Naive thymus-derived CD4-positive, alpha-beta T cell (primary cell): Measurements from ENCODE around the gene ROS1. TPM values are rescaled to one million over a fixed set of nuclear protein-coding genes. Genes with fewer than 3 reads are reported as not detected.
"Not testable (repeated sequence)": the region's sequence is repeated elsewhere in the genome, so short reads cannot be mapped to it uniquely, and the experiment has no call there.

Source experiments
- ATAC-seq: fragments of 150-1000 bp; cut with Tn5 transposase; 2 replicates; pipeline ENCODE4 v1.10.0; 2021; ENCODE audit warnings: mild to moderate bottlenecking, moderate library complexity
- CTCF ChIA-PET: fragments of 350-600 bp; sonication (Branson Sonifier 250); formaldehyde crosslinking; loops from one replicate; lab custom pipeline; 2021; ENCODE audit warnings: antibody characterized with exemption; lab: Charles Lee
- POLR2A ChIA-PET: fragments of 350-600 bp; sonication (Branson Sonifier 250); formaldehyde crosslinking; loops from one replicate; lab custom pipeline; 2021; ENCODE audit warnings: antibody characterized with exemption, inconsistent platforms; lab: Charles Lee
- DNase-seq, 9 donors: peaks; one replicate each; pipeline versions ENCODE4 v3.0.0 to v3.0.0-alpha.2; 2020 to 2022; ENCODE audit warnings: mixed read lengths in 1 of 9
- H3K27ac ChIP-seq: one replicate; pipeline ENCODE4 v1.7.0; 2013; ENCODE audit warnings: mild to moderate bottlenecking, low read depth, low read length, moderate library complexity
- H3K27me3 ChIP-seq, 2 donors: one replicate each; pipeline ENCODE4 v1.7.0; 2013; ENCODE audit warnings: low read length in 2 of 2, mild to moderate bottlenecking in 2 of 2, moderate library complexity in 2 of 2; ENCODE audit not compliant: control insufficient read depth in 2 of 2, insufficient read depth in 2 of 2
- H3K36me3 ChIP-seq, 3 experiments: 1 replicate in 2 of 3; 2 replicates in 1 of 3; pipeline ENCODE4 v1.7.0; 2013; ENCODE audit warnings: low read length in 3 of 3, mild to moderate bottlenecking in 3 of 3, moderate library complexity in 1 of 3; ENCODE audit not compliant: insufficient read depth in 3 of 3, control insufficient read depth in 2 of 3
- H3K4me1 ChIP-seq, 2 donors: one replicate each; pipeline ENCODE4 v1.7.0; 2013; ENCODE audit warnings: low read length in 2 of 2, mild to moderate bottlenecking in 2 of 2, moderate library complexity in 1 of 2; ENCODE audit not compliant: control insufficient read depth in 2 of 2, insufficient read depth in 2 of 2
- H3K4me3 ChIP-seq: 2 replicates; pipeline ENCODE4 v1.7.0; 2013; ENCODE audit warnings: mild to moderate bottlenecking, low read length
- H3K9me3 ChIP-seq, 3 experiments: 1 replicate in 2 of 3; 2 replicates in 1 of 3; pipeline ENCODE4 v1.7.0; 2013; ENCODE audit warnings: low read length in 3 of 3; ENCODE audit not compliant: control insufficient read depth in 2 of 3
- H3K27ac Mint-ChIP-seq, 9 donors: one replicate each; pipeline ENCODE4 v1.8.0; 2020 to 2022; ENCODE audit warnings: mixed read lengths in 9 of 9, mild to moderate bottlenecking in 8 of 9, moderate library complexity in 5 of 9, inconsistent platforms in 2 of 9
- H3K27me3 Mint-ChIP-seq, 5 donors: one replicate each; pipeline ENCODE4 v1.8.0; 2021 to 2022; ENCODE audit warnings: mixed read lengths in 5 of 5, mild to moderate bottlenecking in 1 of 5
- H3K36me3 Mint-ChIP-seq, 5 donors: one replicate each; pipeline ENCODE4 v1.8.0; 2020 to 2022; ENCODE audit warnings: mixed read lengths in 5 of 5, mild to moderate bottlenecking in 3 of 5, inconsistent platforms in 1 of 5
- H3K4me1 Mint-ChIP-seq, 7 donors: one replicate each; pipeline ENCODE4 v1.8.0; 2020 to 2022; ENCODE audit warnings: mixed read lengths in 7 of 7, mild to moderate bottlenecking in 3 of 7, inconsistent platforms in 1 of 7
- H3K4me3 Mint-ChIP-seq, 10 donors: one replicate each; pipeline ENCODE4 v1.8.0; 2020 to 2022; ENCODE audit warnings: mild to moderate bottlenecking in 10 of 10, mixed read lengths in 10 of 10, moderate library complexity in 6 of 10, inconsistent platforms in 2 of 10
- H3K9me3 Mint-ChIP-seq, 11 donors: one replicate each; pipeline ENCODE4 v1.8.0; 2020 to 2022; ENCODE audit warnings: mixed read lengths in 11 of 11, mild to moderate bottlenecking in 4 of 11, inconsistent platforms in 1 of 11, moderate library complexity in 1 of 11
- intact Hi-C, 2 donors: fragments of 100-400 bp; cut with micrococcal nuclease; formaldehyde crosslinking; loops; one replicate each; pipeline ENCODE4 v1.15.1; 2023
- polyA plus RNA-seq, 2 donors: library from polyadenylated mRNA; unstranded; fragments of 300-500 nt; fragmentation: Illumina TruSeq; gene quantifications; one replicate each; pipeline ENCODE4 v1.2.3, GENCODE V29; 2021
- total RNA-seq, 6 experiments: library from RNA in 5 of 6; stranded (reverse) in 5 of 6; gene quantifications; 1 replicate in 5 of 6; 2 replicates in 1 of 6; pipeline ENCODE4 v1.2.3 and lab custom pipeline; 2021 to 2026

The ROS1 gene
- total and polyA plus RNA-seq, 7 experiments from 2014 or later, result not detected

- intact Hi-C loops, H3K4me3 ChIP-seq, H3K27ac ChIP-seq, H3K4me1 ChIP-seq, H3K4me1 Mint-ChIP-seq, H3K27me3 ChIP-seq, ATAC-seq, H3K4me3 Mint-ChIP-seq, DNase-seq, H3K9me3 Mint-ChIP-seq, H3K36me3 Mint-ChIP-seq, H3K36me3 ChIP-seq, POLR2A ChIA-PET, H3K9me3 ChIP-seq, H3K27ac Mint-ChIP-seq: not testable (repeated sequence)
- H3K27me3 Mint-ChIP-seq, result peaks cover 39 to 61% (median 47%) of the 10 kb centered on the region in 5 donors
- CTCF ChIA-PET, result interaction anchor here (0.7 kb wide), 1 partner anchor 125 kb away, joined by 3 read pairs; no protein-coding TSS in a partner anchor
Observed at GRCh38 chr6:117442313-117442712, 16.6 kb upstream of the ROS1 start.

- ATAC-seq (no peak), DNase-seq (no peak)
- H3K4me1 Mint-ChIP-seq, result no peaks in the 10 kb centered on the region
- no peak overlapping the region for H3K4me3 Mint-ChIP-seq
- Histone ChIP-seq H3K4me1 (no peaks in the 10 kb centered on the region), H3K36me3 (no peaks in the 10 kb centered on the region), H3K9me3 (no peaks in the 10 kb centered on the region), H3K4me3 (no peak overlapping the region), H3K27me3 (peaks cover 0 to 3% of the 10 kb centered on the region in 2 donors), H3K27ac (no peak overlapping the region)
- ChIA-PET CTCF (interaction anchor here (0.6 kb wide), 1 partner anchor 11 kb away, joined by 3 read pairs; no protein-coding TSS in a partner anchor), POLR2A (no interaction called here)
- peaks cover 0 to 4% (median 0%) of the 10 kb centered on the region in 11 donors for H3K9me3 Mint-ChIP-seq
- peaks cover 39 to 59% (median 43%) of the 10 kb centered on the region in 5 donors for H3K27me3 Mint-ChIP-seq
- intact Hi-C loops, result no loop called here
- H3K36me3 Mint-ChIP-seq, result no peaks in the 10 kb centered on the region
- H3K27ac Mint-ChIP-seq, result no peak overlapping the region
Observed at GRCh38 chr6:117441824-117442264, 16.1 kb upstream of the ROS1 start.

- Histone ChIP-seq H3K4me3 (no peak overlapping the region), H3K9me3 (no peaks in the 10 kb centered on the region), H3K4me1 (no peaks in the 10 kb centered on the region), H3K27me3 (peaks cover 0 to 3% of the 10 kb centered on the region in 2 donors), H3K36me3 (no peaks in the 10 kb centered on the region), H3K27ac (no peak overlapping the region)
- H3K9me3 Mint-ChIP-seq, result peaks cover 0 to 4% (median 0%) of the 10 kb centered on the region in 11 donors
- no peaks in the 10 kb centered on the region for H3K36me3 Mint-ChIP-seq
- POLR2A ChIA-PET, result no interaction called here
- intact Hi-C loops, result no loop called here
- no peak overlapping the region for H3K27ac Mint-ChIP-seq
- ATAC-seq (no peak), DNase-seq (no peak)
- no peak overlapping the region for H3K4me3 Mint-ChIP-seq
- H3K4me1 Mint-ChIP-seq, result no peaks in the 10 kb centered on the region
- CTCF ChIA-PET, result interaction anchor here (0.6 kb wide), 1 partner anchor 12 kb away, joined by 3 read pairs; no protein-coding TSS in a partner anchor
- peaks cover 38 to 59% (median 43%) of the 10 kb centered on the region in 5 donors for H3K27me3 Mint-ChIP-seq
Observed at GRCh38 chr6:117440706-117441525, 15.2 kb upstream of the ROS1 start.

DNA sequence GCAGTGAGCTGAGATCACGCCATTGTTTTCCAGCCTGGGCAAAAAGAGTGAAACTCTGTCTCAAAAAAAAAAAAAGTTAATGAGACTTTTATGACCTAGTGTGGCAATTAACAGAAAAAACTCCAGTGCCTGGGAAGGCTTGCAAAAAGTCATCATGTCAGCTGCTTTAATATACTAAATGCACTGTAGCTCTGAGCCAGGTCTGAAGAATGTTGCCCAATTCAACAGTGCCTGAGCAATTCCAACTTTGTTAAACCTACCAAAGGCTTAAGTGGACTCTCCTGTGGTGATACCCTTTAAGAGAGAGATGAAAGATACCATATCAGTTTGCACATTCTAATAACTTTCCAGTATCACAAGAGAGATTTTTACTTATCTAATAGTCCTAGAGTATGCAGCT lies 6.5 kb upstream of the ROS1 start:
- DNase-seq (no peak), ATAC-seq (no peak)
- Histone ChIP-seq H3K36me3 (no peaks in the 10 kb centered on the region), H3K4me1 (no peaks in the 10 kb centered on the region), H3K4me3 (no peak overlapping the region), H3K9me3 (no peaks in the 10 kb centered on the region), H3K27ac (no peak overlapping the region), H3K27me3 (no peaks in the 10 kb centered on the region)
- Mint-ChIP-seq H3K36me3 (no peaks in the 10 kb centered on the region), H3K4me3 (no peak overlapping the region), H3K9me3 (peaks cover 0 to 1% (median 0%) of the 10 kb centered on the region in 11 donors), H3K27ac (no peak overlapping the region), H3K4me1 (no peaks in the 10 kb centered on the region), H3K27me3 (peaks cover 50 to 57% (median 55%) of the 10 kb centered on the region in 5 donors)
- intact Hi-C loops, result no loop called here
- CTCF ChIA-PET, result no interaction called here
- POLR2A ChIA-PET, result no interaction called here

- intact Hi-C loops, result no loop called here
- ATAC-seq, result no peak
Observed at GRCh38 chr6:117423754-117424153, 2.0 kb downstream of the ROS1 start.

GRCh38 chr6:117418320-117418719 lies 7.4 kb downstream of the ROS1 start:
- H3K4me3 Mint-ChIP-seq, result no peak overlapping the region
- intact Hi-C loops, result no loop called here
- ChIA-PET CTCF (no interaction called here), POLR2A (no interaction called here)
- ATAC-seq, result no peak
- Histone ChIP-seq H3K9me3 (no peaks in the 10 kb centered on the region), H3K27ac (no peak overlapping the region), H3K27me3 (no peaks in the 10 kb centered on the region), H3K4me1 (no peaks in the 10 kb centered on the region), H3K4me3 (no peak overlapping the region), H3K36me3 (no peaks in the 10 kb centered on the region)
- H3K27me3 Mint-ChIP-seq, result peaks cover 11 to 23% (median 11%) of the 10 kb centered on the region in 5 donors
- peaks cover 0 to 2% (median 0%) of the 10 kb centered on the region in 11 donors for H3K9me3 Mint-ChIP-seq
- H3K27ac Mint-ChIP-seq, result no peak overlapping the region
- no peaks in the 10 kb centered on the region for H3K36me3 Mint-ChIP-seq
- no peaks in the 10 kb centered on the region for H3K4me1 Mint-ChIP-seq
- no peak for DNase-seq

More at GRCh38 chr6:117423754-117424153, 2.0 kb downstream of the ROS1 start:
- Histone ChIP-seq H3K27ac (no peak overlapping the region), H3K4me3 (no peak overlapping the region), H3K4me1 (no peaks in the 10 kb centered on the region), H3K27me3 (no peaks in the 10 kb centered on the region), H3K9me3 (no peaks in the 10 kb centered on the region), H3K36me3 (no peaks in the 10 kb centered on the region)
- Mint-ChIP-seq H3K4me1 (no peaks in the 10 kb centered on the region), H3K4me3 (no peak overlapping the region), H3K27ac (no peak overlapping the region), H3K27me3 (peaks cover 24 to 44% (median 30%) of the 10 kb centered on the region in 5 donors), H3K36me3 (no peaks in the 10 kb centered on the region), H3K9me3 (no peaks in the 10 kb centered on the region)
- ChIA-PET CTCF (no interaction called here), POLR2A (no interaction called here)
- no peak for DNase-seq
